HG02678 (cell line): Measurements from ENCODE around the gene DYNLT4.
"Not testable (repeated sequence)": the region's sequence is repeated elsewhere in the genome, so short reads cannot be mapped to it uniquely, and the experiment has no call there.

Source experiments
- ATAC-seq: cut with Tn5 transposase; IDR thresholded peaks from one replicate; pipeline ENCODE4 v1.9.1; 2021; ENCODE audit warnings: mild to moderate bottlenecking, moderate library complexity; ENCODE audit not compliant: unreplicated experiment

The DYNLT4 gene

GRCh38 chr1:44775078-44775929 lies 31.8 kb downstream of the DYNLT4 start, which contains the start of gene RPS8:
Gene RPS8, plus strand, starts transcription at chr1:44775540. Its CDS starts 57 bp downstream, at chr1:44775597.
- peak; percentile 80 for ATAC-seq

GRCh38 chr1:44766421-44766820 lies 40.7 kb downstream of the DYNLT4 start:
- ATAC-seq, result not testable (repeated sequence)

- ATAC-seq, result no peak
Measured at GRCh38 chr1:44760876-44761275, 46.3 kb downstream of the DYNLT4 start.

- no peak for ATAC-seq
Measured at GRCh38 chr1:44759077-44759476, 48.1 kb downstream of the DYNLT4 start.

- peak; percentile 67 for ATAC-seq
Measured at GRCh38 chr1:44757420-44757819, 49.7 kb downstream of the DYNLT4 start.
